ENCODE data around the gene CDRT4.

DNA sequence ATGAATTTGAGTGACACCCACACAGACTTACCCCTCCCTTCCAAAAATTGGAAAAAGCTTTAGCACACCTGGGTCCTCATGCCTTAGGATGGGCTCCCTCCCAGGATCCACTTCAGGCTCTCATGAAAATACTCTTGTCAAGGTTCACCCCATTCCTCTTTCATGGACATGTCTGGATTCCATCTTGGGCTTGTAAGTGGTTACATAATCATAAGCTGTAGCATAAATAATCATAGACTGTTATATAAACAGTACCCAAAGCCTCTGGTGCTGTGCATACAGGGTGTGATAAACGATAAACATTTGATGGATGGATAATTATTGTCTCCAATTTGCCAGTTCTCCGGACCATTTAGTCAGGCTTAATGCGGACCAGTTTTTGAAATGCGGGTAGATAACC is 72.3 kb downstream of the CDRT4 start:
- TF ChIP-seq EZH2 (IDR thresholded peaks at IDR 0.05) (no peak), POLR2A (IDR thresholded peaks at IDR 0.05; ENCODE audit: borderline replicate concordance, extremely low read depth, insufficient read depth, insufficient read length) (no peak), RAD21 (IDR thresholded peaks at IDR 0.05; ENCODE audit: low read depth) (no peak), ZNF274 (IDR thresholded peaks at IDR 0.05; ENCODE audit: low read depth, low read length) (no peak)
- TF ChIP-seq, protein P1, sequence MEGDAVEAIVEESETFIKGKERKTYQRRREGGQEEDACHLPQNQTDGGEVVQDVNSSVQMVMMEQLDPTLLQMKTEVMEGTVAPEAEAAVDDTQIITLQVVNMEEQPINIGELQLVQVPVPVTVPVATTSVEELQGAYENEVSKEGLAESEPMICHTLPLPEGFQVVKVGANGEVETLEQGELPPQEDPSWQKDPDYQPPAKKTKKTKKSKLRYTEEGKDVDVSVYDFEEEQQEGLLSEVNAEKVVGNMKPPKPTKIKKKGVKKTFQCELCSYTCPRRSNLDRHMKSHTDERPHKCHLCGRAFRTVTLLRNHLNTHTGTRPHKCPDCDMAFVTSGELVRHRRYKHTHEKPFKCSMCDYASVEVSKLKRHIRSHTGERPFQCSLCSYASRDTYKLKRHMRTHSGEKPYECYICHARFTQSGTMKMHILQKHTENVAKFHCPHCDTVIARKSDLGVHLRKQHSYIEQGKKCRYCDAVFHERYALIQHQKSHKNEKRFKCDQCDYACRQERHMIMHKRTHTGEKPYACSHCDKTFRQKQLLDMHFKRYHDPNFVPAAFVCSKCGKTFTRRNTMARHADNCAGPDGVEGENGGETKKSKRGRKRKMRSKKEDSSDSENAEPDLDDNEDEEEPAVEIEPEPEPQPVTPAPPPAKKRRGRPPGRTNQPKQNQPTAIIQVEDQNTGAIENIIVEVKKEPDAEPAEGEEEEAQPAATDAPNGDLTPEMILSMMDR (IDR thresholded peaks at IDR 0.05 in 2 of 3, conservative IDR thresholded peaks at IDR 0.05 in 1 of 3; ENCODE audit: borderline replicate concordance in 1 of 3, insufficient read depth in 1 of 3, low read depth in 2 of 3, low read length in 2 of 3) = no peak

Measured in HCT116 (cell line).